ENCODE results near the gene UNKL. TPM values are rescaled to one million over a fixed set of nuclear protein-coding genes. Genes with fewer than 3 reads are reported as not detected.

Gene UNKL
- total RNA-seq, 1 experiment from 2014 or later = 18.8 TPM

DNA sequence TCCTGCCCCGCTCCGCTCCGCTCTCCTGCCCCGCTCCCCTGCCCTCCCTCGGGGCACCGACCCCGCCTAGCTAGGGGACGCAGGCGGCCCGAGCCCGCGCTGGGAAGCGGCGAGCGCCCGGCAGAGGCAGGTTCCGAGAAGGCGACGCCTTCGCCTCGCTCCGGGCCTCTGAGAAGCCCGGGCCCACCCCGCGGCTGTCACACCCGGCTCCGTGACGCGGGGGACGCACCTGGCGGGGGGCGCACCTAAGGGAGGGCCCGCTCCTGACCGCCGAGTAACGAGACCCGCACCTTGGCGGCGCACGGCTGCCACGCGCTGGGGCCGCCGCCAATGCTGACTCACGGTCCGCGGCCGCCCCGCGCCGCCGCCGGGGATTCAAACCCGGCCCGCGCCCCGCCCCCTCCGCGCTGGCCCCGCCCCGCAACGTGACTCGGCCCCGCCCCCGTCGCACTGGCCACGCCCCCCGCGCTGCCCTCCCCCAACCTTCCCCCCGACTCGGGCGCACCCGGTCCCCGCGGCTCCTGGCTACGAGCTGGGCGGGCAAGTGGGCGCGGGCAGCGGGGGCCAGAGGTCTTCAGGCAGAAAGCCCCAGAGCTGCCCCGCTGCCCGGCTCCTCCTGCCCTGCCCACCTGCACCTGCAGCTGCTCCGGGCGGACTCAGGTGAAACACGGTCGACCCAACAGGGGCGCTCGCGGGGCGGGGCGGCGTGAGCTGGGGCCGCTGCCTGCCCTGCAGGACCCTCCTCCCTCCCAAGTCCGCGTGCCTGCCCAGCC, 35.0 kb downstream of the UNKL start:
- peak overlapping the region; percentile 42; the same call in 1 of the 2 replicates for H2AFZ ChIP-seq (ENCODE audit: low read length)
- no peaks in the 10 kb centered on the region for H3F3A ChIP-seq (ENCODE audit: low read length, unreplicated experiment)
- no peaks in the 10 kb centered on the region for H3K9me3 ChIP-seq (ENCODE audit: low read length)
- peak; percentile 59 for ATAC-seq
- peaks cover 4% of the 10 kb centered on the region; the same call in 1 of the 2 replicates for H4K20me1 ChIP-seq (ENCODE audit: low read length)
- intact Hi-C loops (cut with micrococcal nuclease) = no loop called here
- H3K36me3 ChIP-seq (ENCODE audit: low read depth, low read length) = no peaks in the 10 kb centered on the region
- H3K27me3 ChIP-seq (ENCODE audit: low read length) = no peaks in the 10 kb centered on the region
- H3K9ac ChIP-seq (ENCODE audit: low read length) = peak overlapping the region; percentile 91
- TF ChIP-seq, protein P1, sequence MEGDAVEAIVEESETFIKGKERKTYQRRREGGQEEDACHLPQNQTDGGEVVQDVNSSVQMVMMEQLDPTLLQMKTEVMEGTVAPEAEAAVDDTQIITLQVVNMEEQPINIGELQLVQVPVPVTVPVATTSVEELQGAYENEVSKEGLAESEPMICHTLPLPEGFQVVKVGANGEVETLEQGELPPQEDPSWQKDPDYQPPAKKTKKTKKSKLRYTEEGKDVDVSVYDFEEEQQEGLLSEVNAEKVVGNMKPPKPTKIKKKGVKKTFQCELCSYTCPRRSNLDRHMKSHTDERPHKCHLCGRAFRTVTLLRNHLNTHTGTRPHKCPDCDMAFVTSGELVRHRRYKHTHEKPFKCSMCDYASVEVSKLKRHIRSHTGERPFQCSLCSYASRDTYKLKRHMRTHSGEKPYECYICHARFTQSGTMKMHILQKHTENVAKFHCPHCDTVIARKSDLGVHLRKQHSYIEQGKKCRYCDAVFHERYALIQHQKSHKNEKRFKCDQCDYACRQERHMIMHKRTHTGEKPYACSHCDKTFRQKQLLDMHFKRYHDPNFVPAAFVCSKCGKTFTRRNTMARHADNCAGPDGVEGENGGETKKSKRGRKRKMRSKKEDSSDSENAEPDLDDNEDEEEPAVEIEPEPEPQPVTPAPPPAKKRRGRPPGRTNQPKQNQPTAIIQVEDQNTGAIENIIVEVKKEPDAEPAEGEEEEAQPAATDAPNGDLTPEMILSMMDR (conservative IDR thresholded peaks at IDR 0.05; ENCODE audit: low read depth, low read length) = no peak
- TF ChIP-seq EZH2phosphoT487 (IDR thresholded peaks at IDR 0.05; ENCODE audit: borderline replicate concordance, low read length) = 0 out of 2 replicates have a peak, but pooled peaks have one; percentile 55
- DNase-seq = peak; percentile 67
- no peaks in the 10 kb centered on the region for H3K9me2 ChIP-seq (replicated peaks; ENCODE audit: low read length)
- peaks cover 13% of the 10 kb centered on the region for H3K4me1 ChIP-seq (ENCODE audit: insufficient read depth, low read length)
- ChIA-PET POLR2A (ENCODE audit: unreplicated experiment) (interaction anchor here (0.5 to 0.9 kb wide), 4 partner anchors 28 to 652 kb away, joined by 3 to 20 read pairs (median 8); no protein-coding TSS in a partner anchor), CTCF (no interaction called here)
- peak overlapping the region; percentile 87 for H3K4me3 ChIP-seq (ENCODE audit: low read length)
- BruUV-seq (replicated peaks) = no TSS peak
- peak overlapping the region; percentile 86 for H3K27ac ChIP-seq (ENCODE audit: low read length)
- peaks cover 47% of the 10 kb centered on the region for H3K79me2 ChIP-seq (ENCODE audit: low read length)
- H3K4me2 ChIP-seq (ENCODE audit: low read length) = peak overlapping the region; percentile 97

DNA sequence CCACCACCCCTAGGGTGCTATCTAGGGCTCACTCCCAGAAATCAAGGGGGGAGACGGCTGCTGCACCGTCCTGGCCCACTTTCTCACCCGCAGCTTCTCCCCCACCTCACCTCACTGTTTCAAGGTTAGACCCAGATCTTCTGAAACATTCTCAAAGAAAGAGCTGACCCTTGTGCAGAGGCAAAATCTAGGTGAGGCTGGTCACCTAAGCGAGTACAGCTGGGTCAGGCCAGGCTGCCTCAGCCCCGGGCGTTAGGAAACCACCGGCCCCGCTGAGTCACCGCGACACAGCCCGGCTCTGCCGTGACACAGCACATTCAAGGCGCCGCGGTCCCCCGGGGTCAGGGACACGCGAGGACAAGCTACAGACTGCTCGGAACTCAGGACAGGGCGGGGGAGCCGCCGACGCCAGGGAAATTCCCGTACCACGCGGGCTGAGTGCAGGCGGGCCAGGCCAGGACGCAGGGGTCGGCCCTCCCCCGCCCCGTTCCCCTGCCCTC, 35.6 kb downstream of the UNKL start:
- Histone ChIP-seq H3K9me3 (ENCODE audit: low read length) (no peaks in the 10 kb centered on the region), H4K20me1 (ENCODE audit: low read length) (peaks cover 4% of the 10 kb centered on the region; the same call in 1 of the 2 replicates), H3K4me3 (ENCODE audit: low read length) (peak overlapping the region; percentile 87), H3K9me2 (replicated peaks; ENCODE audit: low read length) (no peaks in the 10 kb centered on the region), H3K79me2 (ENCODE audit: low read length) (peaks cover 48% of the 10 kb centered on the region), H3K4me2 (ENCODE audit: low read length) (peak overlapping the region; percentile 97), H3K4me1 (ENCODE audit: insufficient read depth, low read length) (peaks cover 13% of the 10 kb centered on the region), H3F3A (ENCODE audit: low read length, unreplicated experiment) (no peaks in the 10 kb centered on the region), H3K27ac (ENCODE audit: low read length) (peak overlapping the region; percentile 86), H3K9ac (ENCODE audit: low read length) (peak overlapping the region; percentile 91), H2AFZ (ENCODE audit: low read length) (0 out of 2 replicates have a peak overlapping the region, but pooled peaks have one; percentile 42), H3K36me3 (ENCODE audit: low read depth, low read length) (no peaks in the 10 kb centered on the region), H3K27me3 (ENCODE audit: low read length) (no peaks in the 10 kb centered on the region)
- DNase-seq (peak; percentile 75), ATAC-seq (peak; percentile 73)
- no TSS peak for BruUV-seq (replicated peaks)
- CTCF ChIA-PET = interaction anchor here (0.6 kb wide), 1 partner anchor 25 kb away, joined by 3 read pairs; no protein-coding TSS in a partner anchor
- intact Hi-C loops (cut with micrococcal nuclease) = no loop called here
- POLR2A ChIA-PET (ENCODE audit: unreplicated experiment) = interaction anchor here (0.5 to 0.9 kb wide), 3 partner anchors 36 to 651 kb away, joined by 5 to 20 read pairs (median 12); no protein-coding TSS in a partner anchor
- no peak for TF ChIP-seq EZH2phosphoT487 (IDR thresholded peaks at IDR 0.05; ENCODE audit: borderline replicate concordance, low read length)
- TF ChIP-seq, protein P1 (conservative IDR thresholded peaks at IDR 0.05; ENCODE audit: low read depth, low read length) = no peak
- TF ChIP-seq EZH2 (IDR thresholded peaks at IDR 0.05; ENCODE audit: low read length, unreplicated experiment) = no peak
